CD1c-positive myeloid dendritic cell (primary cell): ENCODE results near the gene MAML3.
A peak's percentile ranks its signal among the peaks of the same experiment; 100 is the strongest.

Source experiments
- DNase-seq: peaks from one replicate; pipeline ENCODE4 v3.0.0-alpha.2; 2016; ENCODE audit errors: extremely low spot score

MAML3 gene

GRCh38 chr4:140046016-140046415, 108.0 kb downstream of the MAML3 start:
- DNase-seq: no peak

GRCh38 chr4:140044337-140044902, 109.6 kb downstream of the MAML3 start:
- DNase-seq: no peak

- DNase-seq: no peak
Observed at GRCh38 chr4:140042634-140043033, 111.3 kb downstream of the MAML3 start.

- no peak for DNase-seq
Observed at GRCh38 chr4:140038031-140038533, 115.9 kb downstream of the MAML3 start.

- no peak for DNase-seq
Observed at GRCh38 chr4:140037353-140038030, 116.5 kb downstream of the MAML3 start.

GRCh38 chr4:140031706-140032105, 122.3 kb downstream of the MAML3 start:
- DNase-seq: no peak

GRCh38 chr4:140031061-140031460, 122.9 kb downstream of the MAML3 start:
- DNase-seq: no peak

GRCh38 chr4:140028676-140029517, 125.1 kb downstream of the MAML3 start:
- no peak for DNase-seq

- DNase-seq: no peak
Observed at GRCh38 chr4:140028101-140028500, 125.9 kb downstream of the MAML3 start.

GRCh38 chr4:140027101-140027500, 126.9 kb downstream of the MAML3 start:
- no peak for DNase-seq

- DNase-seq: no peak
Observed at GRCh38 chr4:140025470-140025869, 128.5 kb downstream of the MAML3 start.

- DNase-seq: peak; percentile 14
Observed at GRCh38 chr4:140020457-140021361, 133.3 kb downstream of the MAML3 start.

GRCh38 chr4:140019619-140020347, 134.2 kb downstream of the MAML3 start:
- DNase-seq: no peak

GRCh38 chr4:140018931-140019618, 134.9 kb downstream of the MAML3 start:
- peak; percentile 82 for DNase-seq

- no peak for DNase-seq
Observed at GRCh38 chr4:140014284-140014683, 139.7 kb downstream of the MAML3 start.

- DNase-seq: peak; percentile 66
Observed at GRCh38 chr4:140012688-140013486, 141.1 kb downstream of the MAML3 start.

- no peak for DNase-seq
Observed at GRCh38 chr4:140005699-140006098, 148.3 kb downstream of the MAML3 start.

- no peak for DNase-seq
Observed at GRCh38 chr4:140004922-140005627, 148.9 kb downstream of the MAML3 start.

- DNase-seq: no peak
Observed at GRCh38 chr4:140004549-140004895, 149.5 kb downstream of the MAML3 start.
